GM12878 (cell line): ENCODE measurements around the gene TCN1. TPM values are rescaled to one million over a fixed set of nuclear protein-coding genes. Genes with fewer than 3 reads are reported as not detected.
"Not testable (repeated sequence)": the region's sequence is repeated elsewhere in the genome, so short reads cannot be mapped to it uniquely, and the experiment has no call there.

Source experiments
- ATAC-seq: fragments of 200-7000 bp; cut with Tn5 transposase; 3 replicates; pipeline ENCODE4 v1.9.1; 2020; ENCODE audit warnings: mild to moderate bottlenecking, moderate library complexity
- BruUV-seq: library from RNA; stranded (reverse); fragments of 400-500 nt; replicated peaks from 2 replicates; lab custom pipeline; 2021; lab: Mats Ljungman, UMichigan
- CTCF ChIA-PET: fragments of 300-600 bp; sonication (Branson Sonifier 250); formaldehyde crosslinking; extraction: SDS; loops from one replicate; lab custom pipeline; 2021; ENCODE audit warnings: inconsistent platforms; lab: Yijun Ruan, JAX
- POLR2A ChIA-PET: fragments of 350-600 bp; formaldehyde crosslinking; extraction: SDS; loops from one replicate; lab custom pipeline; 2021; ENCODE audit warnings: inconsistent platforms; lab: Charles Lee
- RAD21 ChIA-PET: fragments of 300-600 bp; sonication (Branson Sonifier 250); formaldehyde crosslinking; loops from one replicate; lab custom pipeline; 2023; ENCODE audit warnings: antibody characterized with exemption; ENCODE audit not compliant: unreplicated experiment; lab: Charles Lee
- SMC1A ChIA-PET: fragments of 300-600 bp; sonication (Branson Sonifier 250); formaldehyde crosslinking; loops from one replicate; lab custom pipeline; 2023; ENCODE audit not compliant: unreplicated experiment, uncharacterized antibody; lab: Charles Lee
- DNase-seq: peaks from one replicate; pipeline ENCODE4 v3.0.0-alpha.2; 2011; ENCODE audit warnings: low read depth, low spot score
- FAIRE-seq: peaks from 3 replicates; lab custom pipeline; 2011; peaks lifted over from hg19 to GRCh38; lab: Jason Lieb, UNC
- H2AFZ ChIP-seq: 2 replicates; pipeline ENCODE4 v1.6.0; 2011; ENCODE audit warnings: low read depth, low read length, control low read depth; ENCODE audit not compliant: control insufficient read depth
- H3K27ac ChIP-seq: 2 replicates; pipeline ENCODE4 v1.5.1; 2011; ENCODE audit warnings: control low read depth; ENCODE audit not compliant: control insufficient read depth, insufficient read depth
- H3K27me3 ChIP-seq, 2 experiments: replicated peaks in 1 of 2; 2 replicates each; pipeline versions ENCODE4 v1.6.0 to v1.6.1; 2011; ENCODE audit warnings: low read length in 1 of 2; ENCODE audit not compliant: control insufficient read depth in 2 of 2, insufficient read depth in 2 of 2
- H3K36me3 ChIP-seq, 2 experiments: 2 replicates each; pipeline ENCODE4 v1.5.1; 2011; ENCODE audit warnings: low read length in 1 of 2; ENCODE audit not compliant: control insufficient read depth in 2 of 2, insufficient read depth in 2 of 2
- H3K4me1 ChIP-seq: 2 replicates; pipeline ENCODE4 v1.6.1; 2011; ENCODE audit warnings: mild to moderate bottlenecking, low read length, moderate library complexity, mixed read lengths; ENCODE audit not compliant: control insufficient read depth, insufficient read depth
- H3K4me2 ChIP-seq: 2 replicates; pipeline ENCODE4 v1.6.0; 2011; ENCODE audit warnings: control low read depth; ENCODE audit not compliant: control insufficient read depth, insufficient read depth
- H3K4me3 ChIP-seq: fragments of 200-600 bp; sonication (generic); 2 replicates; pipeline ENCODE4 v1.5.1; 2016
- H3K79me2 ChIP-seq: 2 replicates; pipeline ENCODE4 v1.6.0; 2011; ENCODE audit warnings: low read length; ENCODE audit not compliant: control insufficient read depth, insufficient read depth
- H3K9ac ChIP-seq: 2 replicates; pipeline ENCODE4 v1.8.0; 2011; ENCODE audit warnings: low read length, control low read depth, mixed read lengths; ENCODE audit not compliant: control insufficient read depth, insufficient read depth
- H3K9me3 ChIP-seq: replicated peaks from 3 replicates; pipeline ENCODE4 v1.5.1; 2011; ENCODE audit warnings: mild to moderate bottlenecking, low read length; ENCODE audit not compliant: control insufficient read depth, insufficient read depth
- H4K20me1 ChIP-seq: 2 replicates; pipeline ENCODE4 v1.6.0; 2011; ENCODE audit not compliant: control insufficient read depth, insufficient read depth
- ATF7 ChIP-seq: fragments of 450-650 bp; IDR thresholded peaks from 2 replicates; pipeline ENCODE4 v1.6.1; 2016; ENCODE audit warnings: low read depth, mild to moderate bottlenecking
- BACH1 ChIP-seq: fragments of 450-650 bp; IDR thresholded peaks from 2 replicates; pipeline ENCODE4 v1.6.1; 2017; ENCODE audit warnings: mild to moderate bottlenecking, borderline replicate concordance
- BCL11A ChIP-seq: IDR thresholded peaks from 2 replicates; pipeline ENCODE4 v1.6.1; 2011; ENCODE audit warnings: low read depth, low read length
- CBX5 ChIP-seq: sonication (generic); IDR thresholded peaks from 2 replicates; pipeline ENCODE4 v1.6.1; 2016; ENCODE audit warnings: low read depth, moderate library complexity, mild to moderate bottlenecking, inconsistent platforms
- CREM ChIP-seq: IDR thresholded peaks from 2 replicates; pipeline ENCODE4 v1.6.1; 2014; ENCODE audit warnings: antibody characterized with exemption, low read depth
- FOS ChIP-seq: IDR thresholded peaks from 3 replicates; pipeline ENCODE4 v1.6.1; 2011; ENCODE audit warnings: borderline replicate concordance; ENCODE audit not compliant: insufficient read length; ENCODE audit errors: extremely low read depth
- MEF2A ChIP-seq: IDR thresholded peaks from 2 replicates; pipeline ENCODE4 v1.6.1; 2011; ENCODE audit warnings: low read depth, mild to moderate bottlenecking, low read length, moderate library complexity; ENCODE audit not compliant: insufficient read depth
- MTA2 ChIP-seq: fragments of 450-650 bp; IDR thresholded peaks from 2 replicates; pipeline ENCODE4 v1.6.1; 2016; ENCODE audit warnings: low read depth, mild to moderate bottlenecking, moderate library complexity
- POLR2AphosphoS5 ChIP-seq: IDR thresholded peaks from 2 replicates; pipeline ENCODE4 v1.6.1; 2011; ENCODE audit warnings: mild to moderate bottlenecking, low read length, inconsistent platforms
- SMAD1 ChIP-seq: fragments of 450-650 bp; IDR thresholded peaks from 2 replicates; pipeline ENCODE4 v1.6.1; 2018; ENCODE audit warnings: mild to moderate bottlenecking, low read depth; ENCODE audit not compliant: partially characterized antibody
- SP1 ChIP-seq: IDR thresholded peaks from one replicate; pipeline ENCODE4 v1.6.1; 2011; ENCODE audit warnings: low read depth, low read length
- TAF1 ChIP-seq: IDR thresholded peaks from 2 replicates; pipeline ENCODE4 v1.6.1; 2011; ENCODE audit warnings: mild to moderate bottlenecking, low read depth, low read length, borderline replicate concordance
- TCF7 ChIP-seq: IDR thresholded peaks from 2 replicates; pipeline ENCODE4 v1.6.1; 2014; ENCODE audit warnings: antibody characterized with exemption, borderline replicate concordance
- WGBS: methylation state at CpG from one replicate; pipeline ENCODE4 v1.1.6; 2016; ENCODE audit warnings: low lambda C conversion rate; ENCODE audit not compliant: insufficient replicate concordance, insufficient coverage; ENCODE audit errors: missing lambda C conversion rate; 5-methylcytosine and 5-hydroxymethylcytosine counted together
- in situ Hi-C: fragments of 300-500 bp; cut with MboI; formaldehyde crosslinking; loops from 9 replicates; pipeline ENCODE4 v1.14.3; 2018; ENCODE audit warnings: mixed read lengths
- intact Hi-C: fragments of 100-400 bp; cut with micrococcal nuclease; formaldehyde crosslinking; loops from one replicate; pipeline ENCODE4 v1.14.2; 2022; ENCODE audit not compliant: unreplicated experiment
- polyA plus RNA-seq, 11 experiments: library from polyadenylated mRNA; depleted of rRNA in 4 of 11; unstranded in 6 of 11; stranded (reverse) in 5 of 11; fragments of >200 nt; fragmentation: Nextera tagmentation in 4 of 11; fragmentation: Illumina TruSeq in 1 of 11; extraction: Ambion mirVana in 4 of 11; extraction: Trizol in 1 of 11; gene quantifications; 1 replicate in 1 of 11; 2 replicates in 10 of 11; pipeline versions ENCODE4 v1.2.1 to v1.2.3, GENCODE V29; 2011 to 2016; ENCODE audit warnings: inconsistent platforms in 2 of 11, missing spikeins in 2 of 11, low read depth in 1 of 11
- total RNA-seq, 4 experiments: library from RNA; depleted of rRNA in 3 of 4; stranded (reverse); fragments of >200 nt in 3 of 4; fragmentation: Illumina TruSeq in 1 of 4; extraction: Trizol in 1 of 4; gene quantifications; 2 replicates each; pipeline versions ENCODE4 v1.2.1 to v1.2.3, GENCODE V29; 2013 to 2021
- TF ChIP-seq, protein P1 (sequence below): IDR thresholded peaks from 2 replicates; pipeline ENCODE4 v1.6.1; 2012; ENCODE audit warnings: low read depth, low read length, improper control_type of control experiment
- TF ChIP-seq, protein P2 (sequence below): IDR thresholded peaks from 2 replicates; pipeline ENCODE4 v1.6.1; 2011; ENCODE audit warnings: low read depth, low read length, improper control_type of control experiment, borderline replicate concordance

TCN1 gene
- total and polyA plus RNA-seq, 10 of the 15 experiments (the other 5 are each of a cell fraction or from before 2014, with no cell fraction given): not detected

DNA sequence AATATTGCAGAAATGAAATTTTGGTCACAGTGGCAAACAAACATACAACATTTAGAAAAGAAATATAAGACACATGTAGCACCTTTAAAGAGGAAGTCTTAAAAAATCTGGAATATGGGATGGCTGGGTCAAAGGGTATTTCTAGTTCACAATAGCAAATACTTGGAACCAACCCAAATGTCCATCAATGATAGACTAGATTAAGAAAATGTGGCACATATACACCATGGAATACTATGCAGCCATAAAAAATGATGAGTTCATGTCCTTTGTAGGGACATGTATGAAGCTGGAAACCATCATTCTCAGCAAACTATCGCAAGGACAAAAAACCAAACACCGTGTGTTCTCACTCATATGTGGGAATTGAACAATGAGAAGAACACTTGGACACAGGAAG lies 37.3 kb upstream of the TCN1 start:
- in situ Hi-C loops, CTCF ChIA-PET: not testable (repeated sequence)
- WGBS: 0% methylated on average over 2 of the region's 2 CpGs

DNA sequence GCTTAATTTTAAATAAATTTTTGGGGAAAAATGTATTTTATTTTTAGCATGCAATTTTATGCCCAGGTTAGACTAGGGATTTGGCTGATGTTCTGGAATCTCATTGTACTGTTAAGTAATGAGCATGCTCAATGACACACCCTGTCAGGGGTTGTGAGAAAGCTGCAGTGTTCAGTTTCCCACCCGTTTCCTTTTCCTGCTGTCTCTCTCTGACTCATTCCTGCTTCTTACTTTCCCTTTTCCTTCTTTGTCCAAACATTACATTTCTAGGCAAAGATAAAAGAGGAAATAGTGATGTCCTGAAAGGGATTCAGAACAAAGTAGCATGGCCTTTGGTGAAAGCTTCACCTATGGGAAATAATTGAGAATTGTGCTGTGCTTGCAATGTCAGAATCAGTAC lies 35.0 kb upstream of the TCN1 start:
- SMC1A ChIA-PET: interaction anchor here (0.7 kb wide), 1 partner anchor 65 kb away, joined by 3 read pairs; no protein-coding TSS in a partner anchor
- POLR2A ChIA-PET: no interaction called here
- BruUV-seq: no TSS peak
- CTCF ChIA-PET: interaction anchor here (0.6 kb wide), 1 partner anchor 15 kb away, joined by 3 read pairs; no protein-coding TSS in a partner anchor
- Histone ChIP-seq H4K20me1 (no peaks in the 10 kb centered on the region), H3K4me2 (no peak overlapping the region), H3K4me1 (no peaks in the 10 kb centered on the region), H3K27me3 (no peaks in the 10 kb centered on the region), H3K4me3 (no peak overlapping the region), H3K9ac (no peak overlapping the region), H3K27ac (no peak overlapping the region), H3K9me3 (no peaks in the 10 kb centered on the region), H3K36me3 (no peaks in the 10 kb centered on the region), H2AFZ (no peak overlapping the region), H3K79me2 (no peaks in the 10 kb centered on the region)
- DNase-seq (no peak), ATAC-seq (no peak), FAIRE-seq (no peak)
- RAD21 ChIA-PET: no interaction called here
- 11% methylated on average over 1 of the region's 1 CpG for WGBS
- intact Hi-C loops: no loop called here
- in situ Hi-C loops: no loop called here
- TF ChIP-seq TAF1 (no peak), MTA2 (no peak), SMAD1 (no peak), ATF7 (no peak), SP1 (no peak), BACH1 (no peak), TCF7 (no peak), FOS (no peak), CBX5 (no peak), BCL11A (no peak), POLR2AphosphoS5 (no peak), CREM (no peak), MEF2A (no peak)
- TF ChIP-seq, protein P1, sequence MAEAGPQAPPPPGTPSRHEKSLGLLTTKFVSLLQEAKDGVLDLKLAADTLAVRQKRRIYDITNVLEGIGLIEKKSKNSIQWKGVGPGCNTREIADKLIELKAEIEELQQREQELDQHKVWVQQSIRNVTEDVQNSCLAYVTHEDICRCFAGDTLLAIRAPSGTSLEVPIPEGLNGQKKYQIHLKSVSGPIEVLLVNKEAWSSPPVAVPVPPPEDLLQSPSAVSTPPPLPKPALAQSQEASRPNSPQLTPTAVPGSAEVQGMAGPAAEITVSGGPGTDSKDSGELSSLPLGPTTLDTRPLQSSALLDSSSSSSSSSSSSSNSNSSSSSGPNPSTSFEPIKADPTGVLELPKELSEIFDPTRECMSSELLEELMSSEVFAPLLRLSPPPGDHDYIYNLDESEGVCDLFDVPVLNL: no peak
- TF ChIP-seq, protein P2, sequence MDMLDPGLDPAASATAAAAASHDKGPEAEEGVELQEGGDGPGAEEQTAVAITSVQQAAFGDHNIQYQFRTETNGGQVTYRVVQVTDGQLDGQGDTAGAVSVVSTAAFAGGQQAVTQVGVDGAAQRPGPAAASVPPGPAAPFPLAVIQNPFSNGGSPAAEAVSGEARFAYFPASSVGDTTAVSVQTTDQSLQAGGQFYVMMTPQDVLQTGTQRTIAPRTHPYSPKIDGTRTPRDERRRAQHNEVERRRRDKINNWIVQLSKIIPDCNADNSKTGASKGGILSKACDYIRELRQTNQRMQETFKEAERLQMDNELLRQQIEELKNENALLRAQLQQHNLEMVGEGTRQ: no peak

More for the DNA sequence above, 37.3 kb upstream of the TCN1 start:
- H3K4me3 ChIP-seq, H3K9me3 ChIP-seq, SMC1A ChIA-PET, DNase-seq, H3K4me1 ChIP-seq, intact Hi-C loops, H2AFZ ChIP-seq, H3K79me2 ChIP-seq, H3K4me2 ChIP-seq, H3K27me3 ChIP-seq, H3K9ac ChIP-seq, FAIRE-seq, BruUV-seq, RAD21 ChIA-PET, ATAC-seq, H4K20me1 ChIP-seq, H3K36me3 ChIP-seq, POLR2A ChIA-PET, H3K27ac ChIP-seq: not testable (repeated sequence)
